ENCODE measurements around the gene ISLR2.

Gene ISLR2

DNA sequence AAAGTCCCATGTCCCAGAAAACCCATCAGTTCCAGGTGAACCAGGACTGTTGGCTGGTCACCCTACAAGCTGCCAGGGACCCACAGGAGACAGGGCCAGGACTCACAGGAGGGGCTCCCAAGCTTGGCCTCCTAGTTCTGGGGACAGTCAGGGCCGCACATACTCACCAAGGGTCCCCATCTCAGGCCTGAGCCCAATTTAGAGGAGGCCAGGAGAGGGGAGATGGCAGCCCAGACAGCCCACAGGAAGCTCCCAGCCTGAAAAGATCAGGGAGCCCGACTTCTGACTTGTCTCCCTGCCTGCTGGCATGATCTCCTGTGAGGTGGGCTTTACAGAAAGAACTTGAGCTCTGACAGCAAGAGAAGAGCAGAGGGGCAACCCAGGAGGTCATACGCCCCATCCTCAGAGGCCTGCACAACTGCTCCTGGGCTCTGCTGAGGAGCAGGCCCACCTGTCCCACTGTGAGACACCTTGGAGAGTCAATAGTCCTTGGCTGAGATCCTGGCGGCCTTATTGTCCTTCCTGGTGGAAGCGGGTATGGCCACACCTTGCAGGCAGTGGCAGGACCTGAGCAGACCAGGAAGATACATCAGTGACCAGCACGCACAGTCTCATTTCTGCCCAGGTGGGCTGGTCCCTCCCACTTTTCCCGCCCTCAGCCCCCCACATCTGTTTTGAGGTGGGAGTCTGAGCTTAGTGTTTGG lies 40.6 kb downstream of the ISLR2 start:
- H3K4me2 ChIP-seq (ENCODE audit: low read depth, low read length) = no peak overlapping the region
- H3K27ac ChIP-seq (ENCODE audit: low read length) = no peak overlapping the region
- H3K27me3 ChIP-seq (replicated peaks; ENCODE audit: insufficient read depth, low read length) = peaks cover 62% of the 10 kb centered on the region
- no peaks in the 10 kb centered on the region for H3K9me2 ChIP-seq (replicated peaks; ENCODE audit: insufficient read depth, low read length)
- no peaks in the 10 kb centered on the region for H3K4me1 ChIP-seq (ENCODE audit: low read length)
- no peak overlapping the region for H2AFZ ChIP-seq (ENCODE audit: low read length)
- H3K9me3 ChIP-seq (replicated peaks; ENCODE audit: insufficient read depth, low read length) = no peaks in the 10 kb centered on the region
- no peaks in the 10 kb centered on the region for H4K20me1 ChIP-seq (ENCODE audit: insufficient read depth, low read length)
- no peak overlapping the region for H3K9ac ChIP-seq (ENCODE audit: low read length)
- no peak overlapping the region for H3K4me3 ChIP-seq (ENCODE audit: low read length)
- no peaks in the 10 kb centered on the region for H3K36me3 ChIP-seq (replicated peaks; ENCODE audit: insufficient read depth, low read length)
- H3K79me2 ChIP-seq (ENCODE audit: low read length) = no peaks in the 10 kb centered on the region
- DNase-seq = no peak
- TF ChIP-seq EZH2phosphoT487 (IDR thresholded peaks at IDR 0.05; ENCODE audit: low read length) (no peak), CTCF (IDR thresholded peaks at IDR 0.05; ENCODE audit: low read length) (no peak), EZH2 (optimal IDR thresholded peaks at IDR 0.05; ENCODE audit: low read depth, low read length) (no peak)
- no peaks in the 10 kb centered on the region for H3F3A ChIP-seq (ENCODE audit: insufficient read depth, low read length)

DNA sequence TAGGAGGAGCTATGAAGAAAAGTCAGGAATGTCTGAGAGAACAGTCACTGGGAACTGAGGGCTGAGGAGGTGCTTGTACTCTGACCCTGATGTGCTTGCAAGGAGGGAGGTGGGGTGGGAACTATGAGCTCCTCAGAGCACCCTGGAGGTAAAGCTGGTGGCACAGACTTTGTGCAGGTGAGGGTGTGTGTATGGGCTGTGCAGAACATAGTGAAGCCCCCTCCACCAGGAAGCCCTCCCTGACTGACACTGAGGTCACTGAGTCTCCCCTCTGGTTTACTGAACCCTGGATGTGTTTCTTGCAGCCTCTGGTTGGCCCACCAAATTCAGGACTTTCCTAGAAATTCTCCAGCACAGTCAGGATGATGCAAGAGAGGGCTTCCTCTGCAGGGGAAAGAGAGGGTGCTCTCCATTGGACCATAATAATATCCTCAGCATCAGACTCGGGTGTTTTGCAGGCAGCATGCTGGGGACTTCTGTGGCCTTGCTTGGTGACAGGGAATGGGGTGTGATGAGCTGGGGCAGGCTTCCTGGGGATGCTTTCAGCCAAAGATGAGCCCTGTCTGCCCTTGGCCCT lies 41.7 kb downstream of the ISLR2 start:
- H3K27me3 ChIP-seq (replicated peaks; ENCODE audit: insufficient read depth, low read length) = peaks cover 70% of the 10 kb centered on the region
- H3F3A ChIP-seq (ENCODE audit: insufficient read depth, low read length) = no peaks in the 10 kb centered on the region
- no peak for DNase-seq
- no peak overlapping the region for H3K9ac ChIP-seq (ENCODE audit: low read length)
- H3K36me3 ChIP-seq (replicated peaks; ENCODE audit: insufficient read depth, low read length) = no peaks in the 10 kb centered on the region
- H3K4me2 ChIP-seq (ENCODE audit: low read depth, low read length) = no peak overlapping the region; the same call in 1 of the 2 replicates
- H4K20me1 ChIP-seq (ENCODE audit: insufficient read depth, low read length) = no peaks in the 10 kb centered on the region
- H3K9me3 ChIP-seq (replicated peaks; ENCODE audit: insufficient read depth, low read length) = no peaks in the 10 kb centered on the region
- TF ChIP-seq EZH2 (optimal IDR thresholded peaks at IDR 0.05; ENCODE audit: low read depth, low read length) (no peak), EZH2phosphoT487 (IDR thresholded peaks at IDR 0.05; ENCODE audit: low read length) (no peak), CTCF (IDR thresholded peaks at IDR 0.05; ENCODE audit: low read length) (no peak)
- no peak overlapping the region for H2AFZ ChIP-seq (ENCODE audit: low read length)
- no peaks in the 10 kb centered on the region for H3K4me1 ChIP-seq (ENCODE audit: low read length)
- no peaks in the 10 kb centered on the region for H3K79me2 ChIP-seq (ENCODE audit: low read length)
- H3K4me3 ChIP-seq (ENCODE audit: low read length) = no peak overlapping the region
- H3K27ac ChIP-seq (ENCODE audit: low read length) = no peak overlapping the region
- H3K9me2 ChIP-seq (replicated peaks; ENCODE audit: insufficient read depth, low read length) = no peaks in the 10 kb centered on the region

GRCh38 chr15:74172701-74173379 lies 42.5 kb downstream of the ISLR2 start:
- H3K79me2 ChIP-seq (ENCODE audit: low read length) = no peaks in the 10 kb centered on the region
- no peaks in the 10 kb centered on the region for H4K20me1 ChIP-seq (ENCODE audit: insufficient read depth, low read length)
- H3K4me3 ChIP-seq (ENCODE audit: low read length) = no peak overlapping the region
- H3K9me2 ChIP-seq (replicated peaks; ENCODE audit: insufficient read depth, low read length) = no peaks in the 10 kb centered on the region
- no peaks in the 10 kb centered on the region for H3K36me3 ChIP-seq (replicated peaks; ENCODE audit: insufficient read depth, low read length)
- no peak overlapping the region for H3K9ac ChIP-seq (ENCODE audit: low read length)
- H3K27ac ChIP-seq (ENCODE audit: low read length) = no peak overlapping the region
- no peak overlapping the region; the same call in 1 of the 2 replicates for H3K4me2 ChIP-seq (ENCODE audit: low read depth, low read length)
- H3F3A ChIP-seq (ENCODE audit: insufficient read depth, low read length) = no peaks in the 10 kb centered on the region
- H3K9me3 ChIP-seq (replicated peaks; ENCODE audit: insufficient read depth, low read length) = no peaks in the 10 kb centered on the region
- TF ChIP-seq EZH2 (optimal IDR thresholded peaks at IDR 0.05; ENCODE audit: low read depth, low read length) (no peak), EZH2phosphoT487 (IDR thresholded peaks at IDR 0.05; ENCODE audit: low read length) (no peak), CTCF (IDR thresholded peaks at IDR 0.05; ENCODE audit: low read length) (no peak)
- H3K27me3 ChIP-seq (replicated peaks; ENCODE audit: insufficient read depth, low read length) = peaks cover 72% of the 10 kb centered on the region
- H2AFZ ChIP-seq (ENCODE audit: low read length) = 0 out of 2 replicates have a peak overlapping the region, but pooled peaks have one; percentile 12
- no peaks in the 10 kb centered on the region for H3K4me1 ChIP-seq (ENCODE audit: low read length)
- no peak for DNase-seq

Data from MM.1S (cell line).